Endothelial cell of umbilical vein (primary cell): ENCODE data around the gene BRICD5. TPM values are rescaled to one million over a fixed set of nuclear protein-coding genes. Genes with fewer than 3 reads are reported as not detected.

Source experiments
- BruUV-seq: library from RNA; stranded (reverse); fragments of 400-500 nt; replicated peaks from 2 replicates; lab custom pipeline; 2021; lab: Mats Ljungman, UMichigan
- CTCF ChIA-PET: fragments of 300-600, 350-600 bp; sonication (Branson Sonifier 250); formaldehyde crosslinking; loops from one replicate; lab custom pipeline; 2021; ENCODE audit warnings: antibody characterized with exemption, inconsistent platforms; lab: Charles Lee
- POLR2A ChIA-PET: fragments of 300-600, 350-600 bp; sonication (Branson Sonifier 250); formaldehyde crosslinking; loops from one replicate; lab custom pipeline; 2021; ENCODE audit warnings: antibody characterized with exemption, inconsistent platforms; lab: Charles Lee
- DNase-seq: peaks from one replicate; pipeline ENCODE4 v3.0.0-alpha.2; 2011; ENCODE audit warnings: low read depth, low spot score
- FAIRE-seq: peaks from 2 replicates; lab custom pipeline; 2011; peaks lifted over from hg19 to GRCh38; lab: Jason Lieb, UNC
- H2AFZ ChIP-seq: 2 replicates; pipeline ENCODE4 v1.6.0; 2012; ENCODE audit warnings: low read depth, low read length, control low read depth, inconsistent platforms
- H3K27ac ChIP-seq: 2 replicates; pipeline ENCODE4 v1.5.1; 2011; ENCODE audit warnings: low read depth, mild to moderate bottlenecking, control low read depth, low read length, moderate library complexity; ENCODE audit not compliant: insufficient read depth
- H3K27me3 ChIP-seq, 2 experiments: 2 replicates each; pipeline versions ENCODE4 v1.6.0 to v1.6.1; 2011; ENCODE audit warnings: low read length in 2 of 2, mixed read lengths in 1 of 2; ENCODE audit not compliant: control insufficient read depth in 2 of 2, insufficient read depth in 2 of 2
- H3K36me3 ChIP-seq, 2 experiments: 2 replicates in 1 of 2; 3 replicates in 1 of 2; pipeline ENCODE4 v1.5.1; 2011; ENCODE audit warnings: low read length in 2 of 2, mild to moderate bottlenecking in 1 of 2, moderate library complexity in 1 of 2; ENCODE audit not compliant: control insufficient read depth in 2 of 2, insufficient read depth in 2 of 2; ENCODE audit errors: extremely low read depth in 1 of 2
- H3K4me1 ChIP-seq: 3 replicates; pipeline ENCODE4 v1.5.1; 2011; ENCODE audit warnings: mild to moderate bottlenecking, low read length; ENCODE audit not compliant: control insufficient read depth, insufficient read depth; ENCODE audit errors: extremely low read depth
- H3K4me2 ChIP-seq: 2 replicates; pipeline ENCODE4 v1.6.1; 2011; ENCODE audit warnings: low read length, control low read depth, mixed read lengths; ENCODE audit not compliant: insufficient read depth
- H3K4me3 ChIP-seq, 3 experiments: fragments of 200-600 bp in 1 of 3; sonication (generic), shearing (Covaris generic) in 1 of 3; replicated peaks in 1 of 3; 2 replicates each; pipeline ENCODE4 v1.5.1; 2011 to 2016; ENCODE audit warnings: control low read depth in 3 of 3, low read length in 3 of 3, mild to moderate bottlenecking in 2 of 3, inconsistent platforms in 1 of 3, low read depth in 1 of 3, moderate library complexity in 1 of 3; ENCODE audit not compliant: insufficient read depth in 1 of 3
- H3K79me2 ChIP-seq: 2 replicates; pipeline ENCODE4 v1.6.0; 2012; ENCODE audit warnings: low read length, inconsistent platforms; ENCODE audit not compliant: control insufficient read depth, insufficient read depth
- H3K9ac ChIP-seq: replicated peaks from 2 replicates; pipeline ENCODE3; 2011; ENCODE audit warnings: low read length, control low read depth; ENCODE audit not compliant: insufficient read depth; ENCODE audit errors: extremely low read depth
- H3K9me1 ChIP-seq: replicated peaks from 3 replicates; pipeline ENCODE4 v1.6.0; 2011; ENCODE audit warnings: mild to moderate bottlenecking, low read length; ENCODE audit not compliant: control insufficient read depth, insufficient read depth; ENCODE audit errors: extremely low read depth
- H3K9me3 ChIP-seq: replicated peaks from 2 replicates; pipeline ENCODE4 v1.5.1; 2012; ENCODE audit warnings: low read length, inconsistent platforms; ENCODE audit not compliant: control insufficient read depth, insufficient read depth
- H4K20me1 ChIP-seq: replicated peaks from 2 replicates; pipeline ENCODE3; 2011; ENCODE audit warnings: mild to moderate bottlenecking, low read length; ENCODE audit not compliant: control insufficient read depth, insufficient read depth; ENCODE audit errors: extremely low read depth
- EZH2 ChIP-seq: IDR thresholded peaks from 2 replicates; pipeline ENCODE4 v1.6.1; 2012; ENCODE audit warnings: borderline replicate concordance, low read depth, mild to moderate bottlenecking, moderate library complexity, low read length, inconsistent platforms; ENCODE audit not compliant: severe bottlenecking
- FOS ChIP-seq: IDR thresholded peaks from 2 replicates; pipeline ENCODE4 v1.6.1; 2011; ENCODE audit warnings: mild to moderate bottlenecking, low read length, moderate library complexity, borderline replicate concordance; ENCODE audit not compliant: insufficient read depth
- GATA2 ChIP-seq: IDR thresholded peaks from 2 replicates; pipeline ENCODE4 v1.7.0; 2011; ENCODE audit warnings: low read depth, mild to moderate bottlenecking, moderate library complexity, mixed read lengths, low read length; ENCODE audit not compliant: insufficient read length, insufficient read depth
- JUN ChIP-seq: IDR thresholded peaks from 2 replicates; pipeline ENCODE4 v1.6.1; 2011; ENCODE audit warnings: borderline replicate concordance, low read depth; ENCODE audit not compliant: insufficient read length, insufficient read depth
- MAX ChIP-seq: IDR thresholded peaks from 2 replicates; pipeline ENCODE4 v1.6.1; 2011; ENCODE audit not compliant: insufficient read depth, insufficient read length
- MYC ChIP-seq: IDR thresholded peaks from one replicate; pipeline ENCODE4 v1.6.1; 2011; ENCODE audit warnings: mild to moderate bottlenecking, low read depth, low read length
- POLR2A ChIP-seq: IDR thresholded peaks from 2 replicates; pipeline ENCODE4 v1.6.1; 2012; ENCODE audit warnings: low read depth, mild to moderate bottlenecking, control low read depth, low read length
- POLR2AphosphoS5 ChIP-seq: IDR thresholded peaks from 2 replicates; pipeline ENCODE4 v1.6.1; 2012; ENCODE audit warnings: low read depth, mild to moderate bottlenecking, control low read depth, low read length, moderate library complexity; ENCODE audit not compliant: insufficient read depth
- dilution Hi-C: fragments of 300-500 bp; cut with MboI; formaldehyde crosslinking; loops from one replicate; pipeline ENCODE4 v1.15.0; 2019; ENCODE audit warnings: low sequenced_read_pairs; ENCODE audit not compliant: extremely low pct_ligation_motif_present
- intact Hi-C: fragments of 100-400 bp; cut with micrococcal nuclease; formaldehyde crosslinking; loops from one replicate; pipeline ENCODE4 v1.10.0; 2022
- polyA plus RNA-seq, 4 experiments: library from polyadenylated mRNA; depleted of rRNA in 3 of 4; stranded (reverse) in 3 of 4; unstranded in 1 of 4; fragments of >200 nt; gene quantifications; 2 replicates each; pipeline versions ENCODE4 v1.2.1 to v1.2.3, GENCODE V29; 2011 to 2012; ENCODE audit warnings: missing spikeins in 1 of 4
- total RNA-seq: library from RNA; stranded (reverse); gene quantifications from 2 replicates; pipeline ENCODE4 v1.2.3, GENCODE V29; 2021
- TF ChIP-seq, protein P1 (sequence below), 2 donors: IDR thresholded peaks; 1 replicate in 1 of 2; 2 replicates in 1 of 2; pipeline ENCODE4 v1.5.1; 2011; ENCODE audit warnings: low read length in 2 of 2, mild to moderate bottlenecking in 2 of 2, moderate library complexity in 2 of 2, control low read depth in 1 of 2, inconsistent platforms in 1 of 2, low read depth in 1 of 2; ENCODE audit not compliant: insufficient read depth in 1 of 2; ENCODE audit errors: extremely low read depth in 1 of 2

Gene BRICD5
- total and polyA plus RNA-seq, 2 donors (not counting 3 experiments of a cell fraction or from before 2014, with no cell fraction given), result 5.6 to 8.4 TPM

- Histone ChIP-seq H3K27me3 (no peaks in the 10 kb centered on the region), H3K4me2 (peak overlapping the region; percentile 65), H3K79me2 (peaks cover 48% of the 10 kb centered on the region), H3K27ac (peak overlapping the region; percentile 99), H3K9me1 (no peaks in the 10 kb centered on the region), H3K4me3 (peak overlapping the region; percentile 40 to 71 (median 57)), H3K36me3 (peaks cover 19 to 58% of the 10 kb centered on the region in 2 experiments), H3K9ac (peak overlapping the region; percentile 91), H3K4me1 (peaks cover 24% of the 10 kb centered on the region), H3K9me3 (no peaks in the 10 kb centered on the region), H2AFZ (no peak overlapping the region), H4K20me1 (no peaks in the 10 kb centered on the region)
- intact Hi-C loops, result loop anchor here (1.0 to 2.0 kb wide), 3 partner anchors 16 to 80 kb away; partner anchors contain the start of genes E4F1, ECI1 and TRAF7
- BruUV-seq, result TSS peak; percentile 44
- ChIA-PET CTCF (interaction anchor here (1.6 to 2.2 kb wide), 3 partner anchors 16 to 81 kb away, joined by 5 to 14 read pairs (median 7); partner anchors contain the start of genes ECI1 and TRAF7), POLR2A (interaction anchor here (2.2 kb wide), 1 partner anchor 16 kb away, joined by 32 read pairs; the partner anchor contains the start of gene TRAF7)
- dilution Hi-C loops, result loop anchor here (25.0 kb wide), 1 partner anchor 134 kb away; the partner anchor contains the start of genes NHERF2, NTHL1 and TSC2
- TF ChIP-seq POLR2A, result no peak
- no peak for TF ChIP-seq EZH2
- no peak for TF ChIP-seq JUN
- no peak for TF ChIP-seq FOS
- TF ChIP-seq MYC, result no peak
- no peak for TF ChIP-seq MAX
- TF ChIP-seq POLR2AphosphoS5, result no peak
- no peak for TF ChIP-seq GATA2
- TF ChIP-seq, protein P1, sequence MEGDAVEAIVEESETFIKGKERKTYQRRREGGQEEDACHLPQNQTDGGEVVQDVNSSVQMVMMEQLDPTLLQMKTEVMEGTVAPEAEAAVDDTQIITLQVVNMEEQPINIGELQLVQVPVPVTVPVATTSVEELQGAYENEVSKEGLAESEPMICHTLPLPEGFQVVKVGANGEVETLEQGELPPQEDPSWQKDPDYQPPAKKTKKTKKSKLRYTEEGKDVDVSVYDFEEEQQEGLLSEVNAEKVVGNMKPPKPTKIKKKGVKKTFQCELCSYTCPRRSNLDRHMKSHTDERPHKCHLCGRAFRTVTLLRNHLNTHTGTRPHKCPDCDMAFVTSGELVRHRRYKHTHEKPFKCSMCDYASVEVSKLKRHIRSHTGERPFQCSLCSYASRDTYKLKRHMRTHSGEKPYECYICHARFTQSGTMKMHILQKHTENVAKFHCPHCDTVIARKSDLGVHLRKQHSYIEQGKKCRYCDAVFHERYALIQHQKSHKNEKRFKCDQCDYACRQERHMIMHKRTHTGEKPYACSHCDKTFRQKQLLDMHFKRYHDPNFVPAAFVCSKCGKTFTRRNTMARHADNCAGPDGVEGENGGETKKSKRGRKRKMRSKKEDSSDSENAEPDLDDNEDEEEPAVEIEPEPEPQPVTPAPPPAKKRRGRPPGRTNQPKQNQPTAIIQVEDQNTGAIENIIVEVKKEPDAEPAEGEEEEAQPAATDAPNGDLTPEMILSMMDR (IDR thresholded peaks at IDR 0.05; ENCODE audit: extremely low read depth in 1 of 2, insufficient read depth in 1 of 2, low read depth in 1 of 2, low read length in 2 of 2), result no peak
- FAIRE-seq (peak; percentile 72), DNase-seq (peak; percentile 51)
These were observed 39.9 kb downstream of the BRICD5 start for GRCh38 chr16:2170587-2171435.
